IMR-90 (cell line): ENCODE data around the gene SPECC1L.

Experiments
- BHLHE40 ChIP-seq: fragments of 150-350 bp; IDR thresholded peaks from 2 replicates; pipeline ENCODE4 v1.6.1; 2016; ENCODE audit warnings: mild to moderate bottlenecking, low read depth, low read length
- CEBPB ChIP-seq: IDR thresholded peaks from 2 replicates; pipeline ENCODE4 v1.6.1; 2012; ENCODE audit warnings: low read depth, low read length, improper control_type of control experiment
- CHD1 ChIP-seq: IDR thresholded peaks from 2 replicates; pipeline ENCODE4 v1.6.1; 2012; ENCODE audit warnings: low read depth, low read length, improper control_type of control experiment
- FOS ChIP-seq: fragments of 150-350 bp; IDR thresholded peaks from 2 replicates; pipeline ENCODE4 v1.6.1; 2016; ENCODE audit warnings: low read depth, low read length
- MAFK ChIP-seq: IDR thresholded peaks from 2 replicates; pipeline ENCODE4 v1.6.1; 2012; ENCODE audit warnings: low read depth, low read length, improper control_type of control experiment
- MXI1 ChIP-seq: IDR thresholded peaks from 2 replicates; pipeline ENCODE4 v1.6.1; 2012; ENCODE audit warnings: low read depth, mild to moderate bottlenecking, low read length, moderate library complexity, borderline replicate concordance
- POLR2A ChIP-seq: IDR thresholded peaks from 2 replicates; pipeline ENCODE4 v1.6.1; 2012; ENCODE audit warnings: mild to moderate bottlenecking, low read depth, low read length
- RAD21 ChIP-seq: IDR thresholded peaks from 2 replicates; pipeline ENCODE4 v1.6.1; 2012; ENCODE audit warnings: low read length, improper control_type of control experiment
- RCOR1 ChIP-seq: IDR thresholded peaks from 2 replicates; pipeline ENCODE4 v1.6.1; 2012; ENCODE audit warnings: mild to moderate bottlenecking, low read length, improper control_type of control experiment; ENCODE audit not compliant: insufficient replicate concordance
- RFX5 ChIP-seq: IDR thresholded peaks from 2 replicates; pipeline ENCODE4 v1.8.0; 2012; ENCODE audit warnings: low read depth, mild to moderate bottlenecking, low read length, moderate library complexity
- SMC3 ChIP-seq: fragments of 150-350 bp; IDR thresholded peaks from 2 replicates; pipeline ENCODE4 v1.6.1; 2016; ENCODE audit warnings: low read depth, mild to moderate bottlenecking, antibody characterized with exemption, low read length, moderate library complexity
- TF ChIP-seq, protein P1 (sequence below): conservative IDR thresholded peaks from 2 replicates; pipeline ENCODE4 v1.5.1; 2012; ENCODE audit warnings: mild to moderate bottlenecking, low read depth, low read length, improper control_type of control experiment
- TF ChIP-seq, protein P2 (sequence below): fragments of 150-350 bp; IDR thresholded peaks from 2 replicates; pipeline ENCODE4 v1.6.1; 2017; ENCODE audit warnings: mild to moderate bottlenecking, antibody characterized with exemption, low read length, low read depth
- TF ChIP-seq, protein P3 (sequence below): fragments of 150-350 bp; IDR thresholded peaks from 2 replicates; pipeline ENCODE4 v1.6.1; 2016; ENCODE audit warnings: low read depth, mild to moderate bottlenecking, low read length, moderate library complexity, borderline replicate concordance

DNA sequence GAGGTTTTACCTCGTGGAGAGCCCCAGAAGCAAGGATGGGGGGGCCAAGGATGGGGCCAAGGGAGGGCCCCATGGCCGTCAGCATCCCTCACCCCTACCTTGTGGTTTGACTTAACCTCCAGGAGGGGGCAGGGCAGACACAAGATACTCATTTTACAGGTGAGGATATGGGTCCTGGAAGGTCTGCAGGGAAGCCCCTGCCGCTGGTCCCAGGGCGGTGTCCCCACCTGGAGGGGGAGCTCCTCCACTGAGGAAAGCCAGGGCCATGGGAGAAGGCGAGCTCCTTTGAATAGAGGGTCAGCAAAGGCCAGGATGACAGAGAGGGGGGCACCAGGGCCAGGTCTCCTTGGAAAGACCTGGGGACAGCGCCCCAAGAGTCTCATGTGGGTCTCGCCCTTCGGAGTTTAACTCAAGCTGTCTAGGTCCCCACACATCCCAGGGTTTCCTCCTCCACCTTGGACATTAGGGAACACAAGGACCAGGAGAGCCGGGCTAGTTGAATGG, 150.8 kb downstream of the SPECC1L start:
- no peak for TF ChIP-seq POLR2A
- TF ChIP-seq, protein P1, sequence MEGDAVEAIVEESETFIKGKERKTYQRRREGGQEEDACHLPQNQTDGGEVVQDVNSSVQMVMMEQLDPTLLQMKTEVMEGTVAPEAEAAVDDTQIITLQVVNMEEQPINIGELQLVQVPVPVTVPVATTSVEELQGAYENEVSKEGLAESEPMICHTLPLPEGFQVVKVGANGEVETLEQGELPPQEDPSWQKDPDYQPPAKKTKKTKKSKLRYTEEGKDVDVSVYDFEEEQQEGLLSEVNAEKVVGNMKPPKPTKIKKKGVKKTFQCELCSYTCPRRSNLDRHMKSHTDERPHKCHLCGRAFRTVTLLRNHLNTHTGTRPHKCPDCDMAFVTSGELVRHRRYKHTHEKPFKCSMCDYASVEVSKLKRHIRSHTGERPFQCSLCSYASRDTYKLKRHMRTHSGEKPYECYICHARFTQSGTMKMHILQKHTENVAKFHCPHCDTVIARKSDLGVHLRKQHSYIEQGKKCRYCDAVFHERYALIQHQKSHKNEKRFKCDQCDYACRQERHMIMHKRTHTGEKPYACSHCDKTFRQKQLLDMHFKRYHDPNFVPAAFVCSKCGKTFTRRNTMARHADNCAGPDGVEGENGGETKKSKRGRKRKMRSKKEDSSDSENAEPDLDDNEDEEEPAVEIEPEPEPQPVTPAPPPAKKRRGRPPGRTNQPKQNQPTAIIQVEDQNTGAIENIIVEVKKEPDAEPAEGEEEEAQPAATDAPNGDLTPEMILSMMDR, result no peak
- TF ChIP-seq MXI1, result no peak
- no peak for TF ChIP-seq CHD1
- TF ChIP-seq, protein P2, sequence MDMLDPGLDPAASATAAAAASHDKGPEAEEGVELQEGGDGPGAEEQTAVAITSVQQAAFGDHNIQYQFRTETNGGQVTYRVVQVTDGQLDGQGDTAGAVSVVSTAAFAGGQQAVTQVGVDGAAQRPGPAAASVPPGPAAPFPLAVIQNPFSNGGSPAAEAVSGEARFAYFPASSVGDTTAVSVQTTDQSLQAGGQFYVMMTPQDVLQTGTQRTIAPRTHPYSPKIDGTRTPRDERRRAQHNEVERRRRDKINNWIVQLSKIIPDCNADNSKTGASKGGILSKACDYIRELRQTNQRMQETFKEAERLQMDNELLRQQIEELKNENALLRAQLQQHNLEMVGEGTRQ, result no peak
- TF ChIP-seq BHLHE40, result no peak
- TF ChIP-seq RCOR1, result no peak
- no peak for TF ChIP-seq SMC3
- peak; percentile 17; the same call in 1 of the 2 replicates for TF ChIP-seq RAD21
- no peak for TF ChIP-seq FOS
- no peak for TF ChIP-seq CEBPB
- no peak for TF ChIP-seq MAFK
- TF ChIP-seq, protein P3, sequence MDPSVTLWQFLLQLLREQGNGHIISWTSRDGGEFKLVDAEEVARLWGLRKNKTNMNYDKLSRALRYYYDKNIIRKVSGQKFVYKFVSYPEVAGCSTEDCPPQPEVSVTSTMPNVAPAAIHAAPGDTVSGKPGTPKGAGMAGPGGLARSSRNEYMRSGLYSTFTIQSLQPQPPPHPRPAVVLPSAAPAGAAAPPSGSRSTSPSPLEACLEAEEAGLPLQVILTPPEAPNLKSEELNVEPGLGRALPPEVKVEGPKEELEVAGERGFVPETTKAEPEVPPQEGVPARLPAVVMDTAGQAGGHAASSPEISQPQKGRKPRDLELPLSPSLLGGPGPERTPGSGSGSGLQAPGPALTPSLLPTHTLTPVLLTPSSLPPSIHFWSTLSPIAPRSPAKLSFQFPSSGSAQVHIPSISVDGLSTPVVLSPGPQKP, result no peak
- TF ChIP-seq RFX5, result no peak
